Smooth muscle cell (in vitro differentiated cells): ENCODE data around the gene PHF21B. TPM values are rescaled to one million over a fixed set of nuclear protein-coding genes. Genes with fewer than 3 reads are reported as not detected.

Experiments used
- polyA plus RNA-seq: library from polyadenylated mRNA; unstranded; fragments of >200 nt; fragmentation: Nextera tagmentation; extraction: Ambion mirVana; gene quantifications from 2 replicates; pipeline ENCODE4 v1.2.1, GENCODE V29; 2016
- total RNA-seq: library from RNA; depleted of rRNA; stranded (reverse); fragments of >200 nt; gene quantifications from 2 replicates; pipeline ENCODE4 v1.2.3, GENCODE V29; 2014

PHF21B gene
- total and polyA plus RNA-seq, 2 experiments from 2014 or later, result 0.13 TPM

Other genes starting within 250 kb of the PHF21B start
- 21.0 and 33.5 TPM in 2 replicates for gene NUP50, start 153.9 kb upstream of the PHF21B start, total RNA-seq
- gene NUP50, start 153.9 kb upstream of the PHF21B start, polyA plus RNA-seq, result 16.8 and 18.6 TPM in 2 replicates
- gene KIAA0930, start 230.9 kb upstream of the PHF21B start, total RNA-seq, result 35.9 and 44.8 TPM in 2 replicates
- gene KIAA0930, start 230.9 kb upstream of the PHF21B start, polyA plus RNA-seq, result 37.6 and 49.0 TPM in 2 replicates